H1 (cell line): ENCODE measurements around the gene TUT4. TPM values are rescaled to one million over a fixed set of nuclear protein-coding genes. Genes with fewer than 3 reads are reported as not detected.

Experiments used
- CTCF ChIA-PET: fragments of 300-600 bp; sonication (Branson Sonifier 250); formaldehyde crosslinking; loops from one replicate; lab custom pipeline; 2021; ENCODE audit not compliant: partially characterized antibody; lab: Charles Lee
- POLR2A ChIA-PET: fragments of 300-600 bp; sonication (Branson Sonifier 250); formaldehyde crosslinking; loops from one replicate; lab custom pipeline; 2021; ENCODE audit warnings: inconsistent platforms; ENCODE audit not compliant: partially characterized antibody; lab: Charles Lee
- DNase-seq, 2 experiments: peaks; one replicate each; pipeline versions ENCODE4 v3.0.0 to v3.0.0-alpha.2; 2010 to 2022; ENCODE audit warnings: low spot score in 2 of 2, low read depth in 1 of 2, mixed read lengths in 1 of 2
- FAIRE-seq: peaks from 2 replicates; lab custom pipeline; 2011; peaks lifted over from hg19 to GRCh38; lab: Jason Lieb, UNC
- H2AFZ ChIP-seq: 2 replicates; pipeline ENCODE4 v1.8.1; 2012; ENCODE audit warnings: low read length, inconsistent platforms
- H2AK5ac ChIP-seq: 2 replicates; pipeline ENCODE4 v1.6.1; 2013; ENCODE audit warnings: low read depth, low read length
- H2BK120ac ChIP-seq: replicated peaks from 2 replicates; pipeline ENCODE3; 2013; ENCODE audit warnings: low read depth, low read length, inconsistent platforms
- H2BK12ac ChIP-seq: 2 replicates; pipeline ENCODE4 v1.6.1; 2013; ENCODE audit warnings: low read depth, low read length
- H2BK15ac ChIP-seq: 2 replicates; pipeline ENCODE4 v1.6.1; 2013; ENCODE audit warnings: low read length
- H2BK20ac ChIP-seq: 2 replicates; pipeline ENCODE4 v1.6.1; 2013; ENCODE audit warnings: low read length
- H2BK5ac ChIP-seq: 2 replicates; pipeline ENCODE4 v1.6.1; 2013; ENCODE audit warnings: low read depth, low read length
- H3K14ac ChIP-seq: 2 replicates; pipeline ENCODE4 v1.6.1; 2013; ENCODE audit warnings: inconsistent platforms; ENCODE audit not compliant: insufficient read length
- H3K18ac ChIP-seq: 2 replicates; pipeline ENCODE4 v1.6.1; 2013; ENCODE audit warnings: low read length; ENCODE audit errors: extremely low read depth
- H3K23ac ChIP-seq: 2 replicates; pipeline ENCODE4 v1.6.1; 2013; ENCODE audit warnings: inconsistent platforms; ENCODE audit not compliant: insufficient read length
- H3K23me2 ChIP-seq: 2 replicates; pipeline ENCODE4 v1.6.1; 2013; ENCODE audit warnings: low read depth, low read length
- H3K27ac ChIP-seq: 2 replicates; pipeline ENCODE4 v1.6.1; 2011; ENCODE audit warnings: low read depth, low read length, inconsistent platforms
- H3K27me3 ChIP-seq, 4 experiments: replicated peaks in 1 of 4; 1 replicate in 1 of 4; 2 replicates in 3 of 4; pipeline versions ENCODE4 v1.6.1 to v1.8.1; 2011 to 2013; ENCODE audit warnings: low read length in 3 of 4, mild to moderate bottlenecking in 3 of 4, inconsistent platforms in 2 of 4, mixed read lengths in 2 of 4, moderate library complexity in 1 of 4; ENCODE audit not compliant: control insufficient read depth in 3 of 4, insufficient read depth in 3 of 4; ENCODE audit errors: extremely low read depth in 1 of 4
- H3K36me3 ChIP-seq, 4 experiments: 2 replicates each; pipeline versions ENCODE4 v1.6.1 to v1.8.1; 2011 to 2013; ENCODE audit warnings: mild to moderate bottlenecking in 4 of 4, low read length in 3 of 4, moderate library complexity in 2 of 4, control low read depth in 1 of 4, inconsistent platforms in 1 of 4; ENCODE audit not compliant: insufficient read depth in 4 of 4, control insufficient read depth in 2 of 4
- H3K4ac ChIP-seq: replicated peaks from 2 replicates; pipeline ENCODE3; 2013; ENCODE audit warnings: low read length, low read depth, mixed read lengths, inconsistent platforms; ENCODE audit not compliant: insufficient read length
- H3K4me1 ChIP-seq, 4 experiments: replicated peaks in 1 of 4; 1 replicate in 1 of 4; 2 replicates in 3 of 4; pipeline versions ENCODE4 v1.6.1 to v1.8.1; 2011 to 2013; ENCODE audit warnings: low read length in 3 of 4, inconsistent platforms in 2 of 4, mixed read lengths in 1 of 4; ENCODE audit not compliant: insufficient read depth in 4 of 4, control insufficient read depth in 3 of 4
- H3K4me2 ChIP-seq, 2 experiments: 2 replicates each; pipeline versions ENCODE4 v1.6.1 to v1.8.1; 2011 to 2013; ENCODE audit warnings: low read depth in 2 of 2, low read length in 2 of 2, control low read depth in 1 of 2, inconsistent platforms in 1 of 2, mild to moderate bottlenecking in 1 of 2; ENCODE audit not compliant: insufficient read depth in 1 of 2
- H3K4me3 ChIP-seq, 4 experiments: fragments of 200-600, 300-600 bp in 1 of 4; sonication (generic), shearing (Covaris generic), sonication (Bioruptor Twin) in 1 of 4; 2 replicates each; pipeline versions ENCODE4 v1.5.1 to v1.8.1; 2011 to 2016; ENCODE audit warnings: low read length in 4 of 4, low read depth in 3 of 4, control low read depth in 2 of 4, inconsistent platforms in 2 of 4, mild to moderate bottlenecking in 2 of 4, mixed read lengths in 1 of 4, moderate library complexity in 1 of 4; ENCODE audit not compliant: insufficient read depth in 2 of 4; ENCODE audit errors: extremely low read depth in 1 of 4
- H3K56ac ChIP-seq: replicated peaks from 2 replicates; pipeline ENCODE3; 2013; ENCODE audit warnings: low read depth, mild to moderate bottlenecking, mixed read lengths, low read length, inconsistent platforms; ENCODE audit not compliant: insufficient read length
- H3K79me1 ChIP-seq: 2 replicates; pipeline ENCODE4 v1.6.1; 2013; ENCODE audit warnings: low read depth, low read length, control low read depth
- H3K79me2 ChIP-seq, 2 experiments: 2 replicates each; pipeline versions ENCODE4 v1.6.1 to v1.8.1; 2012 to 2013; ENCODE audit warnings: low read length in 2 of 2, mild to moderate bottlenecking in 2 of 2, inconsistent platforms in 1 of 2; ENCODE audit not compliant: insufficient read depth in 2 of 2, control insufficient read depth in 1 of 2
- H3K9ac ChIP-seq, 4 experiments: replicated peaks in 1 of 4; 1 replicate in 1 of 4; 2 replicates in 3 of 4; pipeline versions ENCODE4 v1.6.1 to v1.8.1; 2011 to 2013; ENCODE audit warnings: low read depth in 3 of 4, low read length in 3 of 4, control low read depth in 2 of 4, mild to moderate bottlenecking in 2 of 4, moderate library complexity in 2 of 4, inconsistent platforms in 1 of 4; ENCODE audit errors: extremely low read depth in 1 of 4
- H3K9me3 ChIP-seq, 2 experiments: 2 replicates each; pipeline versions ENCODE4 v1.6.1 to v1.8.1; 2012 to 2013; ENCODE audit warnings: mild to moderate bottlenecking in 2 of 2, moderate library complexity in 2 of 2, control low read depth in 1 of 2, inconsistent platforms in 1 of 2, low read depth in 1 of 2, low read length in 1 of 2, mixed read lengths in 1 of 2; ENCODE audit not compliant: insufficient read depth in 2 of 2
- H4K20me1 ChIP-seq, 2 experiments: replicated peaks in 1 of 2; 2 replicates each; pipeline versions ENCODE3 to v1.8.1; 2011 to 2013; ENCODE audit warnings: inconsistent platforms in 2 of 2, low read length in 2 of 2, mild to moderate bottlenecking in 1 of 2; ENCODE audit not compliant: insufficient read depth in 2 of 2, control insufficient read depth in 1 of 2
- H4K5ac ChIP-seq: 2 replicates; pipeline ENCODE4 v1.6.1; 2013; ENCODE audit warnings: low read length, low read depth, mixed read lengths, inconsistent platforms; ENCODE audit not compliant: insufficient read length
- H4K8ac ChIP-seq: 2 replicates; pipeline ENCODE4 v1.8.0; 2013; ENCODE audit warnings: mild to moderate bottlenecking, moderate library complexity, low read length, inconsistent platforms; ENCODE audit not compliant: insufficient read depth; ENCODE audit errors: extremely low read depth
- H4K91ac ChIP-seq: replicated peaks from 2 replicates; pipeline ENCODE3; 2013; ENCODE audit warnings: low read length, mixed read lengths, inconsistent platforms; ENCODE audit not compliant: insufficient read length
- CEBPB ChIP-seq: IDR thresholded peaks from 2 replicates; pipeline ENCODE4 v1.6.1; 2012; ENCODE audit warnings: low read depth, low read length
- GABPA ChIP-seq: IDR thresholded peaks from 2 replicates; pipeline ENCODE4 v1.6.1; 2011; ENCODE audit warnings: mild to moderate bottlenecking, low read length, moderate library complexity, borderline replicate concordance; ENCODE audit not compliant: insufficient read depth
- NRF1 ChIP-seq: IDR thresholded peaks from 2 replicates; pipeline ENCODE4 v1.6.1; 2011; ENCODE audit warnings: mild to moderate bottlenecking, low read depth, low read length, improper control_type of control experiment
- RXRA ChIP-seq: IDR thresholded peaks from 2 replicates; pipeline ENCODE4 v1.6.1; 2011; ENCODE audit warnings: low read depth, mild to moderate bottlenecking, low read length, moderate library complexity; ENCODE audit not compliant: insufficient read depth
- SAP30 ChIP-seq: fragments of 300-600 bp; sonication (generic); IDR thresholded peaks from 2 replicates; pipeline ENCODE4 v1.7.1; 2012; ENCODE audit warnings: low read length, moderate library complexity, mild to moderate bottlenecking, inconsistent platforms; ENCODE audit not compliant: insufficient read depth, insufficient replicate concordance
- SUZ12 ChIP-seq: fragments of 200-600 bp; sonication (generic); IDR thresholded peaks from 2 replicates; pipeline ENCODE4 v1.6.1; 2012; ENCODE audit warnings: mild to moderate bottlenecking, inconsistent platforms, low read length, moderate library complexity, mixed read lengths
- TAF7 ChIP-seq: optimal IDR thresholded peaks from 2 replicates; pipeline ENCODE3; 2011; ENCODE audit warnings: low read depth, mild to moderate bottlenecking, inconsistent platforms, low read length, moderate library complexity, borderline replicate concordance
- WGBS, 2 experiments: shearing (Covaris generic) in 1 of 2; methylation state at CpG; one replicate each; pipeline versions ENCODE4 v1.1.6 to v1.1.7; 2013 to 2015; ENCODE audit warnings: low lambda C conversion rate in 2 of 2, mixed read lengths in 2 of 2, inconsistent platforms in 1 of 2, low coverage in 1 of 2, missing lambda C conversion rate in 1 of 2; ENCODE audit not compliant: insufficient replicate concordance in 2 of 2, insufficient coverage in 1 of 2, insufficient read length in 1 of 2; ENCODE audit errors: extremely low coverage in 1 of 2, missing lambda C conversion rate in 1 of 2; 5-methylcytosine and 5-hydroxymethylcytosine counted together
- polyA plus RNA-seq, 7 experiments: library from polyadenylated mRNA; depleted of rRNA in 3 of 7; stranded (reverse) in 5 of 7; unstranded in 2 of 7; fragments of >200 nt in 5 of 7; fragments of 200-250 nt in 2 of 7; gene quantifications; 1 replicate in 5 of 7; 2 replicates in 1 of 7; 4 replicates in 1 of 7; pipeline versions ENCODE4 v1.2.1 to v1.2.3, GENCODE V29; 2011 to 2013; ENCODE audit warnings: missing spikeins in 2 of 7, mixed read lengths in 2 of 7
- total RNA-seq: library from RNA; stranded (reverse); fragmentation: NEBNext Ultra II Directional; extraction: Animal tissue kit (Norgen Biotek cat#: 25700); gene quantifications from 2 replicates; pipeline ENCODE4 v1.2.1, GENCODE V29; 2021

The TUT4 gene
- total and polyA plus RNA-seq, 2 of the 8 experiments (the other 6 are each of a cell fraction or from before 2014, with no cell fraction given) = 54.5 to 63.3 TPM

GRCh38 chr1:52511851-52512615 lies 40.9 kb downstream of the TUT4 start:
- H4K20me1 ChIP-seq = no peaks in the 10 kb centered on the region
- no peaks in the 10 kb centered on the region for H3K9me3 ChIP-seq
- H3K9ac ChIP-seq = no peak overlapping the region
- CTCF ChIA-PET = interaction anchor here (0.7 to 0.8 kb wide), 3 partner anchors 9 to 636 kb away, joined by 3 read pairs; no protein-coding TSS in a partner anchor
- H2BK5ac ChIP-seq = no peak overlapping the region
- H3K56ac ChIP-seq = no peak overlapping the region
- H2BK20ac ChIP-seq = no peak overlapping the region
- H3K4me2 ChIP-seq = no peak overlapping the region
- H4K8ac ChIP-seq = no peak overlapping the region
- peaks cover 0 to 10% (median 6%) of the 10 kb centered on the region in 4 experiments; a peak in 4 of 8 replicates for H3K36me3 ChIP-seq
- H3K18ac ChIP-seq = no peak overlapping the region
- no peak overlapping the region for H3K4ac ChIP-seq
- DNase-seq (no peak), FAIRE-seq (no peak)
- H3K79me2 ChIP-seq = no peaks in the 10 kb centered on the region
- no peak overlapping the region for H2BK120ac ChIP-seq
- H3K14ac ChIP-seq = no peak overlapping the region
- H3K4me3 ChIP-seq = no peak overlapping the region
- H4K91ac ChIP-seq = no peak overlapping the region
- WGBS, 2 experiments = 89% methylated on average over 2 of the region's 2 CpGs; no CpG with 5 or more reads in 1 of the 2 experiments
- no peaks in the 10 kb centered on the region for H3K4me1 ChIP-seq
- no peak overlapping the region for H2AFZ ChIP-seq
- H2BK15ac ChIP-seq = no peak overlapping the region
- H2AK5ac ChIP-seq = no peak overlapping the region
- H3K23me2 ChIP-seq = no peaks in the 10 kb centered on the region
- no peaks in the 10 kb centered on the region for H3K27me3 ChIP-seq
- no peaks in the 10 kb centered on the region; the same call in 1 of the 2 replicates for H3K79me1 ChIP-seq
- H2BK12ac ChIP-seq = no peak overlapping the region
- H3K23ac ChIP-seq = no peak overlapping the region
- H4K5ac ChIP-seq = no peak overlapping the region
- POLR2A ChIA-PET = no interaction called here
- H3K27ac ChIP-seq = no peak overlapping the region
- no peak for TF ChIP-seq GABPA
- no peak for TF ChIP-seq NRF1
- TF ChIP-seq RXRA = no peak
- no peak for TF ChIP-seq SAP30
- no peak for TF ChIP-seq CEBPB
- TF ChIP-seq TAF7 = no peak
- no peak for TF ChIP-seq SUZ12
